ENCODE data around the gene PLOD2. TPM values are rescaled to one million over a fixed set of nuclear protein-coding genes. Genes with fewer than 3 reads are reported as not detected.

The PLOD2 gene
- total and polyA plus RNA-seq, 2 of the 8 experiments (the other 6 are each of a cell fraction or from before 2014, with no cell fraction given): 4.0 to 28.7 TPM

DNA sequence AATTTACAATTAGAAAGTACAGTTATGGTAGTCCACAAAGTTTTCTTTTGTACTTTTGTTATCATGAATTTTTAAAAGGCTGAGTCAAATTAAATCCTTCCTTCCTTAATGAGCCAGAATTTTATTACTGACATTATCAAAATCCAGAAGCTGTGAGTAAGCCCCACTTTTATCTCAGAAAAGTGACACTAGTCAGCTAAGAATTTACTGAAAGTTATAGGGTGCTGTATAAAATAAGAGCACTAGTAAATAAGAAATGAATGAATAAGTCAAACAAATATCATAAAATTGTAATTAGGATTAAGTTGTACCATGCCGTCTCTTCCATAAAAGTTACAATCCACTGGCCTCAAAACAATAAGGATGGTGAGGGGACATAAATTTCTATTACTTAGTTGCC is 15.3 kb downstream of the PLOD2 start (continued):
- TF ChIP-seq ASH2L (IDR thresholded peaks at IDR 0.05; ENCODE audit: low read length) (no peak), TBP (IDR thresholded peaks at IDR 0.05; ENCODE audit: low read depth, low read length) (no peak)

Measured in H1 (cell line).